MM.1S (cell line): ENCODE measurements around the gene SFMBT2.

Source experiments
- DNase-seq: peaks from one replicate; pipeline ENCODE4 v3.0.0-alpha.2; 2015
- H2AFZ ChIP-seq: fragments of 300-600 bp; sonication (generic); 2 replicates; pipeline ENCODE4 v1.6.0; 2016; ENCODE audit warnings: antibody characterized with exemption, low read length
- H3F3A ChIP-seq: fragments of 300-600 bp; sonication (generic); 2 replicates; pipeline ENCODE4 v1.6.1; 2016; ENCODE audit warnings: mild to moderate bottlenecking, antibody characterized with exemption, low read length, moderate library complexity, mixed read lengths; ENCODE audit not compliant: insufficient read depth
- H3K27ac ChIP-seq: fragments of 300-600 bp; sonication (generic); 2 replicates; pipeline ENCODE4 v1.5.1; 2016; ENCODE audit warnings: mild to moderate bottlenecking, low read length
- H3K27me3 ChIP-seq: fragments of 300-600 bp; sonication (generic); replicated peaks from 2 replicates; pipeline ENCODE4 v1.6.0; 2016; ENCODE audit warnings: low read length; ENCODE audit not compliant: insufficient read depth
- H3K36me3 ChIP-seq: fragments of 300-600 bp; sonication (generic); replicated peaks from 2 replicates; pipeline ENCODE4 v1.6.1; 2016; ENCODE audit warnings: mild to moderate bottlenecking, low read length, mixed read lengths; ENCODE audit not compliant: insufficient read depth
- H3K4me1 ChIP-seq: fragments of 300-600 bp; sonication (generic); 2 replicates; pipeline ENCODE4 v1.6.1; 2016; ENCODE audit warnings: low read length, mixed read lengths
- H3K4me2 ChIP-seq: fragments of 300-600 bp; sonication (generic); 2 replicates; pipeline ENCODE4 v1.6.0; 2016; ENCODE audit warnings: low read depth, low read length
- H3K4me3 ChIP-seq: fragments of 300-600 bp; sonication (generic); 2 replicates; pipeline ENCODE4 v1.5.1; 2016; ENCODE audit warnings: low read length, mixed read lengths
- H3K79me2 ChIP-seq: fragments of 300-600 bp; sonication (generic); 2 replicates; pipeline ENCODE4 v1.6.1; 2016; ENCODE audit warnings: mixed run types, low read length, mixed read lengths
- H3K9ac ChIP-seq: fragments of 300-600 bp; sonication (generic); 2 replicates; pipeline ENCODE4 v1.6.1; 2016; ENCODE audit warnings: low read length, mixed read lengths
- H3K9me2 ChIP-seq: fragments of 300-600 bp; sonication (generic); replicated peaks from 2 replicates; pipeline ENCODE4 v1.6.1; 2016; ENCODE audit warnings: mild to moderate bottlenecking, low read length, mixed read lengths; ENCODE audit not compliant: insufficient read depth
- H3K9me3 ChIP-seq: fragments of 300-600 bp; sonication (generic); replicated peaks from 2 replicates; pipeline ENCODE4 v1.6.1; 2016; ENCODE audit warnings: mild to moderate bottlenecking, low read length, mixed read lengths; ENCODE audit not compliant: insufficient read depth
- H4K20me1 ChIP-seq: fragments of 300-600 bp; sonication (generic); 2 replicates; pipeline ENCODE4 v1.6.1; 2016; ENCODE audit warnings: mild to moderate bottlenecking, low read length, moderate library complexity, mixed read lengths; ENCODE audit not compliant: insufficient read depth
- EZH2 ChIP-seq: fragments of 300-600 bp; sonication (generic); optimal IDR thresholded peaks from 2 replicates; pipeline ENCODE3; 2017; ENCODE audit warnings: low read depth, mild to moderate bottlenecking, antibody characterized with exemption, low read length, mixed read lengths
- EZH2phosphoT487 ChIP-seq: fragments of 300-600 bp; sonication (generic); IDR thresholded peaks from 2 replicates; pipeline ENCODE4 v1.6.1; 2018; ENCODE audit warnings: antibody characterized with exemption, low read length
- TF ChIP-seq, protein P1 (sequence below): fragments of 300-600 bp; sonication (generic); IDR thresholded peaks from 2 replicates; pipeline ENCODE4 v1.5.1; 2016; ENCODE audit warnings: antibody characterized with exemption, low read length, mixed read lengths

The SFMBT2 gene

DNA sequence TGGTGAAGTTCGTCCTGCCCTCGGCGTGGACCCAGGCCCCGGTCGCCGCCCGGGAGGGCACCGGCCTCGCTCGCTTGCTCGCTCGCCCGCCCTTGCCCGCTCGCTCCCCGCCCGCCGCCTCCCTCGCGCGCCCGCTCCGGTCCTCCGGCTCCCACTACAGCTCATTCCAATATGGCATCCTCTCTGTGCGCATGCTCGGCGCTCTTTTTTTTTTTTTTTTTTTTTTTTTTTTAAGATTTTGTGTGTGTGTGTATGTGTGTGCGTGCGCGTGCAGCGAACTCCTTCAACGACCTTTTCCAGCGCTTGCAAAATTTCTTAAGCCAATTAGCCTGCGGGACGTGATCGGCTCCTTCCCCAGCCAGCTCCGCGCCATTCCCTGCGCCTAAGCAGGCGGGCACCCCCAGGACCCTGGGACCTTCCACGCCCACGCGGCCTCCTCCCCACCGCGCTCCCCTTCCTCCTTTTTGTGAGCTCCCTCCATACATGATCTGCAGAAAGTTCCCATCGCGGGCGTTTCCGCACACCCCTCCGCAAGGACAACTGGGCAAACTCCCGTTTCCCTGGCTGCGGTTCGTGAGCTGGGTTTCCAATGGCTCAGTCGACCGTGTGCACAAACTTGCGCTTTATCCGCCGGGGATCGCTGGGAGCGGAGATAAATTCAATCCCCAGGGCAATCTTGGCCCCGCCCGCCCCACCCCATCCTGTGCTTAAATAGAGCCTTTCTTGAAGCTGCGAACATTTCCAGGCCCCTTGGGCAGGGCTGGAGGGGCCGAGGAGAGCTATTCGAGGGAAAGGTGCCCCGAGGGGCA is at the start of gene SFMBT2:
Gene SFMBT2 (minus strand): TSS at position 173 of the 809 bp plus-strand sequence. CDS start 29,136 bp downstream, outside the sequence.
- peak within 1 kb of the TSS; percentile 73 for H3K27ac ChIP-seq
- peak within 1 kb of the TSS; percentile 85 for H3K4me3 ChIP-seq
- H3K9me3 ChIP-seq, result no peaks in the 10 kb centered on the region
- no peaks in the 10 kb centered on the region for H3K36me3 ChIP-seq
- TF ChIP-seq, protein P1, sequence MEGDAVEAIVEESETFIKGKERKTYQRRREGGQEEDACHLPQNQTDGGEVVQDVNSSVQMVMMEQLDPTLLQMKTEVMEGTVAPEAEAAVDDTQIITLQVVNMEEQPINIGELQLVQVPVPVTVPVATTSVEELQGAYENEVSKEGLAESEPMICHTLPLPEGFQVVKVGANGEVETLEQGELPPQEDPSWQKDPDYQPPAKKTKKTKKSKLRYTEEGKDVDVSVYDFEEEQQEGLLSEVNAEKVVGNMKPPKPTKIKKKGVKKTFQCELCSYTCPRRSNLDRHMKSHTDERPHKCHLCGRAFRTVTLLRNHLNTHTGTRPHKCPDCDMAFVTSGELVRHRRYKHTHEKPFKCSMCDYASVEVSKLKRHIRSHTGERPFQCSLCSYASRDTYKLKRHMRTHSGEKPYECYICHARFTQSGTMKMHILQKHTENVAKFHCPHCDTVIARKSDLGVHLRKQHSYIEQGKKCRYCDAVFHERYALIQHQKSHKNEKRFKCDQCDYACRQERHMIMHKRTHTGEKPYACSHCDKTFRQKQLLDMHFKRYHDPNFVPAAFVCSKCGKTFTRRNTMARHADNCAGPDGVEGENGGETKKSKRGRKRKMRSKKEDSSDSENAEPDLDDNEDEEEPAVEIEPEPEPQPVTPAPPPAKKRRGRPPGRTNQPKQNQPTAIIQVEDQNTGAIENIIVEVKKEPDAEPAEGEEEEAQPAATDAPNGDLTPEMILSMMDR, result no peak
- peak; percentile 79 for DNase-seq
- peaks cover 52% of the 10 kb centered on the region for H3K79me2 ChIP-seq
- no peaks in the 10 kb centered on the region for H3K27me3 ChIP-seq
- H3K4me2 ChIP-seq, result peak within 1 kb of the TSS; percentile 96
- H3K4me1 ChIP-seq, result 0 out of 2 replicates have a peak, but pooled peaks cover 6% of the 10 kb centered on the region
- peak within 1 kb of the TSS; percentile 100 for H2AFZ ChIP-seq
- no peaks in the 10 kb centered on the region for H3K9me2 ChIP-seq
- peak within 1 kb of the TSS; percentile 83 for H3K9ac ChIP-seq
- peaks cover 14% of the 10 kb centered on the region; the same call in 1 of the 2 replicates for H4K20me1 ChIP-seq
- H3F3A ChIP-seq, result peaks cover 13% of the 10 kb centered on the region

DNA sequence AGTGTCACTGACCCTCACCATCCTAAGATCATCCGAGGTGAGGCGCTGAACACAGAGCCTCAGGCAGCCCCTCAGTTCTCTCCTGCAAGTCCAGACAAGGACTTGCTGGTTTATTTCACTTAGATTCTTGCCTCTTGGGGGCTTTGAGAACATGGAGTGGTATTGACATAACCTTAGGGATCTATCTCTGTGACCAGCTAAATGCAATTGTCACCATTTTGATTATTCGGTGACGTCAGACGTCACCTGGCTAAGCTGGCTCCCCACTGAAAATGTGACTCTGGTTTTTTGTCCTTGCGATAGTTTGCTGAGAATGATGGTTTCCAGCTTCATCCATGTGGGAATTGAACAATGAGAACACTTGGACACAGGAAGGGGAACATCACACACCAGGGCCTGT is 49.2 kb upstream of the SFMBT2 start:
- Histone ChIP-seq H3K4me2 (no peak overlapping the region), H2AFZ (no peak overlapping the region), H3K79me2 (no peaks in the 10 kb centered on the region), H3K4me1 (no peaks in the 10 kb centered on the region), H3K4me3 (no peak overlapping the region), H3K36me3 (no peaks in the 10 kb centered on the region), H3K27me3 (no peaks in the 10 kb centered on the region), H3K9ac (no peak overlapping the region), H3K9me2 (no peaks in the 10 kb centered on the region), H3F3A (no peaks in the 10 kb centered on the region; the same call in 1 of the 2 replicates), H3K9me3 (no peaks in the 10 kb centered on the region), H4K20me1 (no peaks in the 10 kb centered on the region), H3K27ac (no peak overlapping the region)
- DNase-seq, result no peak
- no peak for TF ChIP-seq EZH2phosphoT487
- no peak for TF ChIP-seq EZH2
- TF ChIP-seq, protein P1, result no peak

DNA sequence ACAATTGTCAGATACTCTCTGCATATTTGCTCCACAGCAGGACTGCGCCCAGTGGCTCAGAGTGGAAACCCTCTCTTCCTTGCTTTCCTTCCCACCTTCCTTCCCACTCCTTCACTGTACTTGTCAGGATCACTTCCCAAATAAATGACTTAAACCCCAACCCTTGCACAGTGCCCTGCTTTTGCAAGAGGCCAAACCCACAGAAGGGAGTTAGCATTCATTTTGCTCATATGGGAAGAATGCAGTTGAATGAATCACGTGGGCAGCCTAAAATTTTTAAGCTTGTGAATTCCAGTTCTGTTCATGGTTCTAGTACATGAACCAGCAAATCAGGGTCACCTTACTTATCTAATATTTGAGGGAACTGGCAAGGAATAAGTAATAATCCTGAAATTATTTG is 47.7 kb upstream of the SFMBT2 start:
- Histone ChIP-seq H3K27me3 (no peaks in the 10 kb centered on the region), H3K9me3 (no peaks in the 10 kb centered on the region), H3K36me3 (no peaks in the 10 kb centered on the region), H3K79me2 (no peaks in the 10 kb centered on the region), H2AFZ (no peak overlapping the region), H3K4me1 (no peaks in the 10 kb centered on the region), H3F3A (no peaks in the 10 kb centered on the region; the same call in 1 of the 2 replicates), H4K20me1 (no peaks in the 10 kb centered on the region), H3K9ac (no peak overlapping the region), H3K4me3 (no peak overlapping the region), H3K9me2 (no peaks in the 10 kb centered on the region), H3K4me2 (no peak overlapping the region), H3K27ac (no peak overlapping the region)
- no peak for DNase-seq
- TF ChIP-seq, protein P1, result no peak
- no peak for TF ChIP-seq EZH2
